HAP-1 (cell line): ENCODE data around the gene UNC93B1.

Experiments
- DNase-seq, 2 experiments: peaks; one replicate each; pipeline ENCODE4 v3.0.0-alpha.2; 2016 to 2020; ENCODE audit warnings: low spot score in 2 of 2
- H3K27me3 ChIP-seq: fragments of 250-450 bp; sonication (Bioruptor Pico); 2 replicates; pipeline ENCODE4 v1.5.1; 2020; ENCODE audit warnings: low read depth, mild to moderate bottlenecking, moderate library complexity
- H3K36me3 ChIP-seq: fragments of 250-450 bp; sonication (Bioruptor Pico); replicated peaks from 2 replicates; pipeline ENCODE4 v1.5.1; 2020; ENCODE audit warnings: mild to moderate bottlenecking
- H3K4me1 ChIP-seq: fragments of 250-450 bp; sonication (Bioruptor Pico); 2 replicates; pipeline ENCODE4 v1.5.1; 2020; ENCODE audit warnings: mild to moderate bottlenecking
- H3K4me3 ChIP-seq: fragments of 250-450 bp; sonication (Bioruptor Pico); 2 replicates; pipeline ENCODE4 v1.5.1; 2020; ENCODE audit warnings: mild to moderate bottlenecking, moderate library complexity
- H3K9me3 ChIP-seq: fragments of 250-450 bp; sonication (Bioruptor Pico); 2 replicates; pipeline ENCODE4 v1.5.1; 2020; ENCODE audit warnings: mild to moderate bottlenecking, moderate library complexity
- in situ Hi-C: fragments of 300-500 bp; cut with MboI; formaldehyde crosslinking; loops from 3 replicates; pipeline ENCODE4 v1.14.3; 2020; ENCODE audit warnings: low sequenced_read_pairs, inconsistent platforms, mixed read lengths

UNC93B1 gene

DNA sequence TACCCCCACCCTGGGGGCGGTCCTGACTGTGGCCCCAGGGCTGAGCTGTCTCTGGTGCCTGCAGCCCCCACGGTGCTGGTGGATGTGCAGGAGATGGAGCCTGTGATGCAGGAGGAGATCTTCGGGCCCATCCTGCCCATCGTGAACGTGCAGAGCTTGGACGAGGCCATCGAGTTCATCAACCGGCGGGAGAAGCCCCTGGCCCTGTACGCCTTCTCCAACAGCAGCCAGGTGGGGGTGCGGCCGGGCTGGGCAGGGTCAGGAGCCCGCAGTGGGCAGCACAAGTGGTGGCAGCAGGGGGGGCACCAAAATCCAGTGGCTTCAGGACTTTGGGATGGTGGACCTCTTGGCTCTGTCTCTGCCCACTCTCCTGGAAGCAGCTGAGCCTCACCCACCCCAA, 18.6 kb upstream of the UNC93B1 start:
- Histone ChIP-seq H3K4me3 (no peak overlapping the region), H3K4me1 (no peaks in the 10 kb centered on the region), H3K36me3 (no peaks in the 10 kb centered on the region), H3K9me3 (peaks cover 3% of the 10 kb centered on the region; the same call in 1 of the 2 replicates), H3K27me3 (no peaks in the 10 kb centered on the region)
- no peak for DNase-seq
- in situ Hi-C loops: no loop called here

DNA sequence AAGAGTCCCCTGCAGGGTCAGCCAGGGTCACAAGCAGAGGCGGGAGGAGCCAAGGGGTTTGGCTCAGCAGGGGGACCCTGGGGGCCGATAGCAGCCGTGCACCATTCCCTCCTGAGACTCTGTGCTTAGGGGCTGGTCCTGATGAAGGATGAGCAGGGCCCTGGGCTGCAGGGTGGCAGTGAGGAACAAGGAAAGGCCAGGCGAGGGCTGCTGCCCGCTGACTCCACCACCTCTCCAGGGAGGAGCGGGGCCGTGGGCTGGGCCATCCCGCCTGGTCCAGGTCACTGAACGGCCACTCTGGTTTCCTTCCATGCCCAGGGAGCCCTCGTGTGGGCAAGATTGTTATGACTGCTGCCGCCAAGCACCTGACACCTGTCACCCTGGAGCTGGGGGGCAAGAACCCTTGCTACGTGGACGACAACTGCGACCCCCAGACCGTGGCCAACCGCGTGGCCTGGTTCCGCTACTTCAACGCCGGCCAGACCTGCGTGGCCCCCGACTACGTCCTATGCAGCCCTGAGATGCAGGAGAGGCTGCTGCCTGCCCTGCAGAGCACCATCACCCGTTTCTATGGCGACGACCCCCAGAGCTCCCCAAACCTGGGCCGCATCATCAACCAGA, 17.4 kb upstream of the UNC93B1 start:
- Histone ChIP-seq H3K9me3 (peaks cover 3% of the 10 kb centered on the region; the same call in 1 of the 2 replicates), H3K4me3 (no peak overlapping the region), H3K36me3 (no peaks in the 10 kb centered on the region), H3K4me1 (no peaks in the 10 kb centered on the region; the same call in 1 of the 2 replicates), H3K27me3 (no peaks in the 10 kb centered on the region)
- DNase-seq: peak in 1 of 2 experiments; percentile 52
- in situ Hi-C loops: no loop called here

GRCh38 chr11:68020575-68020974, 16.7 kb upstream of the UNC93B1 start:
- no peak for DNase-seq
- no peaks in the 10 kb centered on the region for H3K36me3 ChIP-seq
- H3K9me3 ChIP-seq: peaks cover 3% of the 10 kb centered on the region; the same call in 1 of the 2 replicates
- no peaks in the 10 kb centered on the region for H3K27me3 ChIP-seq
- no peaks in the 10 kb centered on the region; the same call in 1 of the 2 replicates for H3K4me1 ChIP-seq
- no peak overlapping the region for H3K4me3 ChIP-seq
- in situ Hi-C loops: no loop called here

DNA sequence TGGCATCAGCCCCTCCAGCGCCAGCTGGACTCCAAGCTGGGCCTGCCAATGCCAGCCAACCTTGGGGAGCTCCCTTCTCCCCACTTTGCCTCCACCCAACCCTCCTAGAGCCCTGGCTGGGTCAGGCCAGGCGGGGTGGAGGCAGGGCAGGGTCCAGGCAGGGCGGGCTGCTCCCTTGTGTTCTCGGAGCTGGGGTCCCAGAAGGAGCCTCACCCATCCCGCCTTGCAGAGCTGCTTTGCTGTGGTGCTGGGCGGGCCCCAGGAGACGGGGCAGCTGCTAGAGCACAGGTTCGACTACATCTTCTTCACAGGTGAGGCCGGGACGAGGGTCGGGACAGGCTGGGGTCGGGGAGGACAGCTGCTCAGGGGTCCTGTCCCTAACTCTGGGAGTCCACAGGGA, 15.6 kb upstream of the UNC93B1 start:
- Histone ChIP-seq H3K36me3 (no peaks in the 10 kb centered on the region), H3K9me3 (no peaks in the 10 kb centered on the region; the same call in 1 of the 2 replicates), H3K27me3 (no peaks in the 10 kb centered on the region), H3K4me3 (no peak overlapping the region), H3K4me1 (no peaks in the 10 kb centered on the region; the same call in 1 of the 2 replicates)
- in situ Hi-C loops: no loop called here
- DNase-seq: no peak

DNA sequence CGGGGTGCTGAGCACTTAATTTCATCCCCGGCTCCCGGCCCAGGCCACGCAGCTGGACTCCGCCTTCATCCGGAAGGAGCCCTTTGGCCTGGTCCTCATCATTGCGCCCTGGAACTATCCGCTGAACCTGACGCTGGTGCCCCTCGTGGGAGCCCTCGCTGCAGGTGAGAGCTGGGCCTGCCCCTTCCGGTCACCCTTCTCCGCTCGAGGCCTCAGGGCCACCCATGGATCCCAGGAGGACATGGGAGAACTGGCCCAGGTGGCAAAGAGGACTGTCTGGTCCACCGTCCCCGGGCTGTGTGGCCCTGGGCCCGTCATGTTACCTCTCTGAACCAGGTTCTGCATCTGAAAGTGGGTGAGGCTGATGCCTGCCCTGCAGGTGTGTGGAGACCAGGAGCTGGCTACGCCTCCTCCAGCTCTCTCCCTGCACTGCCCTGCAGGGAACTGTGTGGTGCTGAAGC, 14.9 kb upstream of the UNC93B1 start:
- in situ Hi-C loops: no loop called here
- no peaks in the 10 kb centered on the region for H3K36me3 ChIP-seq
- H3K9me3 ChIP-seq: no peaks in the 10 kb centered on the region
- no peaks in the 10 kb centered on the region for H3K27me3 ChIP-seq
- no peak overlapping the region for H3K4me3 ChIP-seq
- no peak for DNase-seq
- peaks cover 1% of the 10 kb centered on the region for H3K4me1 ChIP-seq

- no peaks in the 10 kb centered on the region for H3K36me3 ChIP-seq
- no peak overlapping the region for H3K4me3 ChIP-seq
- peaks cover 7% of the 10 kb centered on the region for H3K4me1 ChIP-seq
- no peaks in the 10 kb centered on the region for H3K9me3 ChIP-seq
- in situ Hi-C loops: no loop called here
- no peak for DNase-seq
- H3K27me3 ChIP-seq: no peaks in the 10 kb centered on the region
Measured at GRCh38 chr11:68017980-68018729, 14.3 kb upstream of the UNC93B1 start.

GRCh38 chr11:68016904-68017817, 13.3 kb upstream of the UNC93B1 start:
- no peaks in the 10 kb centered on the region for H3K27me3 ChIP-seq
- H3K4me3 ChIP-seq: no peak overlapping the region
- in situ Hi-C loops: no loop called here
- no peaks in the 10 kb centered on the region for H3K9me3 ChIP-seq
- DNase-seq: no peak
- H3K4me1 ChIP-seq: peaks cover 15% of the 10 kb centered on the region
- H3K36me3 ChIP-seq: no peaks in the 10 kb centered on the region

DNA sequence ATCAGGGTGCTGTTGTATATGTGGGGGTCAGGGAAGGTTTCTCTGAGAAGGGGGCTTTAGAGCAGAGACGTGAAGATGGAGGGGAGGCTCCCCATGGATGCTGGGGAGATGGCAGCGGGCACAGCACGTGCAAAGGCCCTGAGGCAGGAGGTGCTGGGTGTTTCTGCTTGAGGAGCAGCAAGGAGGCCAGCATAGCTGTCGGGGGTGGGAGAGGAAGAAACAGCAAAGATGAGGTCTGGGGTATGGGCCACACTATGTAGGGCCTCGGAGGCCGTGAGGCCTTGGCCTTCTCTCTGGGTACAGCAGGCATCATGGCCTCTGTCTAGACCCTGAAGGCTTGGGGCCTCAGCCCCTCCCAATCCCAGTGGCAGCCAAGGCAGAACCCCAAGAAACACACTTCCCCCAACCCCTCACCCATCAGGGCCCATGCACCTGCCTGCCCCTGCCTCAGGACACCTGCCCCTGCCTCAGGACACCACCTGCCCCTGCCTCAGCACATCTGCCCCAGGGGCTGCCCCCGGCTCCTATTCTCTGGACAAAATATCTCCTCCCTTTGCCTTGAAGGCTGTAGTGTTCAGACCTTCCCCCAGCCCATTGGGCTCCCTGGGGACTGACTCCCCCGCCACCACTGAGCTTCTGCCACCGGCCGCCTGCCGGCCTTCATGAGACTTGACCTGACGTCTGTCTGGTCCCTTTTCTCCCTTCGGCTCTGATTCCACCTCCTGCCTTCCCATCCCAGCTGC, 12.4 kb upstream of the UNC93B1 start:
- peak in 1 of 2 experiments; percentile 46 for DNase-seq
- H3K36me3 ChIP-seq: no peaks in the 10 kb centered on the region
- peaks cover 15% of the 10 kb centered on the region for H3K4me1 ChIP-seq
- H3K4me3 ChIP-seq: no peak overlapping the region
- no peaks in the 10 kb centered on the region for H3K9me3 ChIP-seq
- in situ Hi-C loops: no loop called here
- H3K27me3 ChIP-seq: no peaks in the 10 kb centered on the region

DNA sequence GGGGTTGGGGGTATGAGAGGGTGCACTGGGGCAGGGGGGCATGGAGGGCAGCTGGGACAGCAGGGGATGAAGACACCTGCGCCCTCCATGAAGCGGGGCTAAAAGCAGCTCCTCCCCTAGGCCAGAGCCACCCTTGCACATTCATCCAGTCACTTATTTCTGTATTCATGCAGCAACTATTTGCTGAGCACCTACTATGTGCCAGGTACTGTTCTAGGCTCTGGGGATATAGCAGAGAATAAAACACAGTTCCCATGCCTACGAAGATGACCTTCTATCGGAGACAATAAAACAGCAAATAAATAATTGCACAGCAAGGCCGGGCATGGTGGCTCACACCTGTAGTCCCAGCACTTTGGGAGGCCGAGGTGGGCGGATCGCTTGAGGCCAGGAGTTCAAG, 11.6 kb upstream of the UNC93B1 start:
- in situ Hi-C loops: no loop called here
- H3K27me3 ChIP-seq: no peaks in the 10 kb centered on the region
- H3K4me3 ChIP-seq: no peak overlapping the region
- H3K36me3 ChIP-seq: no peaks in the 10 kb centered on the region
- no peaks in the 10 kb centered on the region for H3K9me3 ChIP-seq
- peaks cover 23% of the 10 kb centered on the region for H3K4me1 ChIP-seq
- no peak for DNase-seq

- peaks cover 27% of the 10 kb centered on the region for H3K4me1 ChIP-seq
- no peaks in the 10 kb centered on the region for H3K27me3 ChIP-seq
- H3K4me3 ChIP-seq: no peak overlapping the region
- in situ Hi-C loops: no loop called here
- DNase-seq: no peak
- H3K9me3 ChIP-seq: no peaks in the 10 kb centered on the region
- no peaks in the 10 kb centered on the region for H3K36me3 ChIP-seq
Measured at GRCh38 chr11:68014947-68015447, 11.1 kb upstream of the UNC93B1 start.

GRCh38 chr11:68014157-68014946, 10.5 kb upstream of the UNC93B1 start:
- in situ Hi-C loops: no loop called here
- H3K9me3 ChIP-seq: no peaks in the 10 kb centered on the region
- H3K4me3 ChIP-seq: no peak overlapping the region
- H3K4me1 ChIP-seq: peaks cover 31% of the 10 kb centered on the region
- no peak for DNase-seq
- H3K36me3 ChIP-seq: no peaks in the 10 kb centered on the region
- H3K27me3 ChIP-seq: no peaks in the 10 kb centered on the region

GRCh38 chr11:68013611-68014156, 9.8 kb upstream of the UNC93B1 start:
- Histone ChIP-seq H3K4me1 (peaks cover 31% of the 10 kb centered on the region), H3K4me3 (no peak overlapping the region), H3K27me3 (no peaks in the 10 kb centered on the region), H3K36me3 (no peaks in the 10 kb centered on the region), H3K9me3 (no peaks in the 10 kb centered on the region)
- no peak for DNase-seq
- in situ Hi-C loops: no loop called here
